ENCODE results near the gene NSMCE1.
"Not testable (repeated sequence)": the region's sequence is repeated elsewhere in the genome, so short reads cannot be mapped to it uniquely, and the experiment has no call there.

The NSMCE1 gene

GRCh38 chr16:27211026-27211425 is 57.5 kb downstream of the NSMCE1 start:
- DNase-seq: no peak

DNA sequence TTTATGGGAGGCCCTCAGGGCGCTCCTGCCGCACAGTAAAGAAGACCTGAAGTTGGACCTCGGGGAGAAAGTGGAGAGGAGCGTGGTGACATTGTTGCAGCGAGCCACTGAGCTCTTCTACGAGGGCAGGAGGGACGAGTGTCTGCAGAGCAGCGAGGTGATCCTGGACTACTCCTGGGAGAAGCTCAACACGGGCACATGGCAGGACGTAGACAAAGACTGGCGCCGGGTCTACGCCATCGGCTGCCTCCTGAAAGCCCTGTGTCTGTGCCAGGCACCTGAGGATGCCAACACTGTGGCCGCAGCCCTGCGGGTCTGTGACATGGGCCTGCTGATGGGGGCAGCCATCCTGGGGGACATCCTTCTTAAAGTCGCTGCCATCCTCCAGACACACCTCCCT is 58.4 kb downstream of the NSMCE1 start:
- no peak for DNase-seq

DNA sequence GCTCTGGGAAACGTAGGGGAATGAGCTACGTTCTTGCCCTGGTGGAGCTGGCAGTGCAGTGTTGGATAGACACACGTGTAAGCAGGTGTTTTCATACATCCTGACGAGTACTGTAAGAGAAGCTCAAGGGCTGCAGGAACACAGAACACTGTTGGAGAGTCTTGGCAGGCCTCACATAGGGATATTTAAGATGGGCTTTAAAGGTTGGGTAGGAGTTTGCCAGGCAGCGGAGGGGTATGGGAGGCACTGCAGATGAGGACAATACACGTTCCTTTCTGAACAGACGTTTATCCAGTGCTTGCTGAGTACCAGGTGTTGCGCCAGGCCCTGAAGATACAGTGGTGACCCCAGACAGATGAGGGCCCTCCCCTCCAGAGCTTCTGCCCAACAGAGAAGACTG is 59.0 kb downstream of the NSMCE1 start:
- DNase-seq: no peak

DNA sequence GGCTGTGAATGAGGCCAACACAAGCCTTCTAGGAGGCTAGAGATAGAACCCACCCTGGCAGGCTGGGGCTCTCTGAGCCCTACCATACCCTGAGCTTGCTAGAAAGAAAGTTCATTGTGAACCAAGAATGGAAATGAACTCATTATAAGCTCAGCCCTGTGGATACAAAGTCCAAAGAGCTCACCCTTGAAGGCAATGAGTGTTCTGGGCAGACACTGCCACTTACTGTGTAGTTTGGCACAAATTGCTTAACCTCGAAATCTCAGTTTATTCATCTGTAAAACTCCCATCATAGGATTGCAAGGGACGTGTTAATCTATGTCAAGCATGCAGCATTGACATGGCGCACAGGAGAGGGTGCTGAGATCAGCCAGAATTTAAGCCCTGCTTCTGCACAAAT is 59.8 kb downstream of the NSMCE1 start:
- DNase-seq: no peak

- DNase-seq: no peak
Measured at GRCh38 chr16:27208081-27208680, 60.4 kb downstream of the NSMCE1 start.

DNA sequence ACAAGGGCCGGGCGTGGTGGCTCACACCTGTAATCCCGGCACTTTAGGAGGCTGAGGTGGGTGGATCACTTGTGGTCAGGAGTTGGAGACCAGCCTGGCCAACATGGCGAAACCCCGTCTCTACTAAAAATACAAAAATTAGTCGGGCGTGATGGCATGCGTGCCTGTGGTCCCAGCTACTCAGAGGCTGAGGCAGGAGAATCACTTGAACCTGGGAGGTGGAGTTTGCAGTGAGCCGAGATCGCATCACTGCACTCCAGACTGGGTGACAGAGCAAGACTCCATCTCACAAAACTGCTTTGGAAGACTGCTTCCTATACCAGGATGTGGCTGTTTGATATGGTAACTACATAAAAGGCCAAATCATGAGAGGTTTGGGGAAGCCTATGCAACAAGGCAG is 61.5 kb downstream of the NSMCE1 start:
- not testable (repeated sequence) for DNase-seq

GRCh38 chr16:27205423-27206065 is 63.0 kb downstream of the NSMCE1 start:
- no peak for DNase-seq

- no peak for DNase-seq
Measured at GRCh38 chr16:27204312-27204915, 64.2 kb downstream of the NSMCE1 start.

DNA sequence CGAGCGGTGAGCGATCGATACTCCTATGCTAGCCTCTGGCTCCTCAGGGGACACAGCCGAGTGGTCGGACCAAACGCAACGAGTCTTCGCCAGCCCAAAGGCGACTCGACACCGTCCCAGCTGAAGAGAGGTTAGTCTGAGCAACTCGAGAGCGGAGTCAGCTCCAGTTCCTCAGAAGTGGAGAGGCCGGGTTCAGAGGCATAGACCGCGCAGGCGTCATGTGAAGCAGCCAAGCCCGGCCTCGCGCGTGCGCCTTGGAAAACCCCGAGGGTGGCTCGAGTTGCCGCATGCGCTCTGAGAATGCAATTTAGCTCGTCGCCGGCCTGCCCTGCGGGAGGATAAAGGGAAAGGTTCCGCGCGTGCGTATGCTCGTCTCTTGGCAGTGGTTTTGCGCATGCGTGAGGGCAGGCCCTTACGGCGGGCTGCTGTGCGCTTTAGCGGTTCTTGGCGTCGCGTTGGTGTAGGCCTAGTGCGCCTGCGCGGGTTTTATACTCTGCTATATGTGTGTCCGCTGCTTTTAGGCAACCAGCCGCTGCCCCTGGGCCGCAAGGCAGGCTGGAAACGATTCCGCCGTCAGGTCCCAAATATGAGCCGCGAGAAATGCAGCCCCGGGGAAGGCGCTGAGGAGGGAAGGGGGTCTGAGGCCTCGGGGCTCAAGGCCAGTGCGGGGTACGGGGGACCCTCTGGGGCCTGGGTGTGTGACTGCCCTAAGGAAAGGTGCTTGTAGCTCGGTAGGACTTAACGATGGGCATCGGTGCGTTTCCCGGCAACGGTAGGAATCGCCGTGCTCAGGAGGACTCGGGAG is 64.9 kb downstream of the NSMCE1 start, which contains the start of gene KDM8:
KDM8 (plus strand) TSS at position 20 of the 805 bp plus-strand sequence. CDS start 6,598 bp downstream, outside the sequence.
- DNase-seq: peak; percentile 92

DNA sequence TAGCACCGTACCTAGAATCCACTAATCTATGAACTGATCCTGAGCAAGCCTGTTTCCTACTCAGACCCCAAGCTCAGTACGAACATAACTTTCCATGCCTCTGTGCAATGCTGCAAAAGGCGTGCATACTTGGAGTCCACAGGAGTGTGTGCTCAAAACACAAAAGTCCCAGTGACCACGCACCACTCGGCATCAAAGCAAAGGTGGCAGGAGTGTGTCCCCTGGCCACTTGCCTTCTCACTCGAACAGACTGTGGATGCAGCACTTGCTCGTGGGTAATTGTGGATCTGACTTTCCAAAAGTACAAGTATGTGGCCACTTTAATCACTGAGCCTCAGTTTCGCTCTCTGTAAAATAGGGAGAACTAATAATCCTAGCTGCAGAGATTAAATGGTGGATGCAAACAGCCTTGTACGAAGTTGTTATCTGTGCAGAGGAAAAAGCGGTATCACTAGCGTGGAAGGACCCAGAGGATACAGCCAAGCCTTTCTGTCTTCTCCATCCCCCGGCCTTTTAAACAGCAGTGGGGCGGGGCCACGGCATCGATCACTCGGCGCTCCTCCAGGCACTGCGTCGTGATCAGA is 65.6 kb downstream of the NSMCE1 start:
- no peak for DNase-seq

GRCh38 chr16:27200914-27201313 is 67.7 kb downstream of the NSMCE1 start:
- DNase-seq: not testable (repeated sequence)

DNA sequence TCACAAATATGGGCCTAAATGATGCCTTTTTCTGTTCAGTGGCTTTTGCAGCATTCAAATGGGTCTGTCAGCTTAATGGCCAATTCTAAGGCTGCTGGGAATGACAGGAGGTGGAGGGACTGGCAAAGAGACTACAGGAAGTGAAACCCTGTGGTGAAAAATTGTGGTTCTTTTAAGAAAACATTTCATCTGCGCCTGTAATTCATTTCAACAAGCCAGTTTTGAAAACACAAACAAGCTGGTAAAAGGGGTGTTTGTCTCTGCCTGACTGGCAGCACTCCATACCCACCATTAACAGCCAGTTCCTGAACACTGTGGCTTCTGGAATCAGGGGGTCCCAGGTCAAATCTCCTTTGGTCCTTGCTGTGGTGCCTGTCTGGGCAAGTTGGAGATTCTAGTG is 68.8 kb downstream of the NSMCE1 start:
- no peak for DNase-seq

- DNase-seq: no peak
Measured at GRCh38 chr16:27199235-27199586, 69.4 kb downstream of the NSMCE1 start.

DNA sequence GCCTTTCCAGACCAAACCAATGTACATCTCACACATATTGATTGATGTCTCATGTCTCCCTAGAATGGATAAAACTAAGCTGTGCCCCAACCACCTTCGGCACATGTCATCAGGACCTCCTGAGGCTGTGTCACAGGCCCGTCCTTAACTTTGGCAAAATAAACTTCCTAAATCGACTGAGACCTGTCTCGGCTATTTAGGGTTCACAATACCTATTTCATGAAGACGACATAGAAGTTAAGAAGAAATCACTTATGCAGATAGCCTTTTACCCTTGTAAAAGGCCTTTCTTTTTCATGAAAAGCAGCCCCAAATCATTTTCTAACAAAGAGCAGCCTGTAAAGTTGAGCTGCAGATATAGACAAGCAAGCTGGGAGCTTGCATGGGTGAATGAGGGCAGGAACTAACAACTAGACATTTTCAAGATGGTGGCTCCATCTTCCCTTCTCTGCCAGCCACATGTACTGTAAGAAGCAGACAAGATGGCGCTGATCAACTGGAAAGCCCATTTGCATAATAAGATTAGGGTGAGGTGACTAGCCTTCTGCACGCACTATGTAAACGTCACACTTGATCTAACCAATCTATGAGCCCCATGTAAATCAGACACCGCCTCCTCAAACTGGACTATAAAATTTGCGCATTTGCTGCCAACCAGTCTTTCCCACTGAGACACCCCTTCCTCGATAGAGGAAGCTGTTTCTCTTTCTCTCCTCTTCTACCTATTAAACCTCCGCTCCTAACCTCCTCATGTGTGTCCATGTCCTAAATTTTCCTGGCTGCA is 69.9 kb downstream of the NSMCE1 start:
- DNase-seq: no peak

GRCh38 chr16:27197004-27197403 is 71.6 kb downstream of the NSMCE1 start:
- no peak for DNase-seq

GRCh38 chr16:27195941-27196595 is 72.5 kb downstream of the NSMCE1 start:
- DNase-seq: no peak

- DNase-seq: no peak
Measured at GRCh38 chr16:27195076-27195741, 73.4 kb downstream of the NSMCE1 start.

DNA sequence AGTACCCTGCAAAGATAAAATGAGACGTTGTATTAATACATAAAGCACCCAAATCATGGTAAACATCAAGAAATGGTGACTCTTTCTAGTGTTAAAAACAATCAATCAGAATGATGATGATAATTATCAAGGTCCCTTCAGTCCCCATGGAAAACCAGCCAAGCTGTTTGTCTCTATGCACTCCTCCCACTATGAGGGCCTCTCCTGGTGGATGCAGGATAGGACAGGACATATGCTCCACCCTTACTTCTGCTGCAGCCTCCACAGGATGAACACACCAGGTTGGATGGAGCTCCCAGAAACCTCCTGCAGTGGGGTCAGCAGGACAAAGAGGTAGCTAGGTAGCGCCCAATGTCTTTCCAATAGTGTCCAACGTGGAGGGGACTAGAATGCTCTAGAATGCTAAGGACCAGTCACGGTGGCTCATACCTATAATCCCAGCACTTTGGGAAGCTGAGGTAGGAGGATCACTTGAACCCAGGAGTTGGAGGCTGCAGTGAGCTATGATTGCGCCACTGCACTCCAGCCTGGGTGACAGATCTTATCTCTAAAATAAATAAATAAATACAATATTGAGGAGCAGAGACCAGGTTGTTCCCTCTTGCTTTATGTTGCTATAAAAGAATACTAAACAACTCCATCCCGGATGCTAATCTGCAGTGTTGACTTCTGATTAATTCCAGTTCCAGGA is 75.1 kb downstream of the NSMCE1 start:
- no peak for DNase-seq

- no peak for DNase-seq
Measured at GRCh38 chr16:27191352-27191924, 77.1 kb downstream of the NSMCE1 start.

- DNase-seq: no peak
Measured at GRCh38 chr16:27190316-27190871, 78.2 kb downstream of the NSMCE1 start.
